Nasal cavity respiratory epithelium epithelial cell of viscerocranial mucosa (primary cell): ENCODE data around the gene NUP133. TPM values are rescaled to one million over a fixed set of nuclear protein-coding genes. Genes with fewer than 3 reads are reported as not detected.

Experiments
- total RNA-seq: library from RNA; depleted of rRNA; stranded (reverse); fragments of >200 nt; gene quantifications from 2 replicates; pipeline ENCODE4 v1.2.3, GENCODE V29; 2014

NUP133 gene
- 32.5 and 36.9 TPM in 2 replicates for total RNA-seq

GRCh38 chr1:229507951-229508822, at the start of gene NUP133:
NUP133 (minus strand) TSS chr1:229508341; CDS start chr1:229508249, 92 bp downstream.

GRCh38 chr1:229434005-229434640, 74.0 kb downstream of the NUP133 start, which contains the start of gene ACTA1:
ACTA1 (minus strand) TSS chr1:229434094; CDS start chr1:229433115, 979 bp downstream.

Other genes starting within 250 kb of the NUP133 start
- 41.4 and 66.2 TPM in 2 replicates for gene RAB4A, start 237.2 kb downstream of the NUP133 start, total RNA-seq
- gene CCSAP, start 165.3 kb downstream of the NUP133 start, total RNA-seq: 7.6 and 16.7 TPM in 2 replicates
- gene ACTA1, start 74.2 kb downstream of the NUP133 start, total RNA-seq: 0.14 TPM in 1 of 2 replicates, not detected in the other
- gene ABCB10, start 50.4 kb upstream of the NUP133 start, total RNA-seq: 14.0 and 17.5 TPM in 2 replicates
- gene TAF5L, start 117.8 kb upstream of the NUP133 start, total RNA-seq: 22.6 and 25.5 TPM in 2 replicates
- gene URB2, start 117.9 kb upstream of the NUP133 start, total RNA-seq: 17.8 and 27.1 TPM in 2 replicates